ENCODE measurements around the gene MYOZ3.

The MYOZ3 gene

DNA sequence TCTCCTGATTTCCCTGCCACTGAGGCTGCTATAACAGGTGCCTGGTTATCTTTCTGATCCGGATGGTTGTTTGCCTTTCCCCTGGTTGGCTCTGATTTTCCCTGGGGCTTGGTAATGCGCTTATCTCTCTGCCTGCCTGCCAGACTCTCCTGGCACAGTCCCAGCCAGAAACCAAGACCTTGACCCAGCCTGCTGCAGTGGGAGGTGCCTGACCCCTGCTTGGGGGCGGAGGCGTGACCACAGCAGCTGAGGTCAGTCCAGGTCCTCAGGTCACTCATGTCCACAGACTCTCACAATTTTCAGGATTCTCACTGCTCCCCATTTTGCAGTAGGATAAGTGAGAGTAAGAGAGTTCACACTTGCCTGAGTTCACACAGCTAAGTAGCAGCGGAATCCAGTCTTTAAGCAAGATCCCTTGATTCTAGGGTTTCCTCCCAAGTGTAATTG lies 45.0 kb upstream of the MYOZ3 start:
- DNase-seq (no peak), ATAC-seq (ENCODE audit: insufficient read depth, low read depth) (no peak)
- Histone ChIP-seq H3K4me2 (ENCODE audit: insufficient read depth, low read length) (no peak overlapping the region), H3K36me3 (ENCODE audit: insufficient read depth, low read length) (no peaks in the 10 kb centered on the region), H3K9me3 (ENCODE audit: insufficient read depth, low read length, severe bottlenecking) (no peaks in the 10 kb centered on the region), H2AFZ (ENCODE audit: low read depth, low read length) (no peak overlapping the region), H3K4me1 (ENCODE audit: insufficient read depth, low read length) (no peaks in the 10 kb centered on the region), H3K4me3 (ENCODE audit: low read depth in 1 of 2, low read length in 2 of 2) (no peak overlapping the region), H3K79me2 (ENCODE audit: insufficient read depth, low read length) (no peaks in the 10 kb centered on the region), H4K20me1 (ENCODE audit: insufficient read depth, low read length) (no peaks in the 10 kb centered on the region), H3K9ac (ENCODE audit: low read depth, low read length) (no peak overlapping the region), H3K27ac (ENCODE audit: low read length) (no peak overlapping the region), H3K27me3 (ENCODE audit: insufficient read depth, low read length, poor library complexity) (peaks cover 15% of the 10 kb centered on the region)
- TF ChIP-seq EZH2 (IDR thresholded peaks at IDR 0.05; ENCODE audit: borderline replicate concordance, low read depth, low read length, severe bottlenecking) = no peak
- TF ChIP-seq, protein P1, sequence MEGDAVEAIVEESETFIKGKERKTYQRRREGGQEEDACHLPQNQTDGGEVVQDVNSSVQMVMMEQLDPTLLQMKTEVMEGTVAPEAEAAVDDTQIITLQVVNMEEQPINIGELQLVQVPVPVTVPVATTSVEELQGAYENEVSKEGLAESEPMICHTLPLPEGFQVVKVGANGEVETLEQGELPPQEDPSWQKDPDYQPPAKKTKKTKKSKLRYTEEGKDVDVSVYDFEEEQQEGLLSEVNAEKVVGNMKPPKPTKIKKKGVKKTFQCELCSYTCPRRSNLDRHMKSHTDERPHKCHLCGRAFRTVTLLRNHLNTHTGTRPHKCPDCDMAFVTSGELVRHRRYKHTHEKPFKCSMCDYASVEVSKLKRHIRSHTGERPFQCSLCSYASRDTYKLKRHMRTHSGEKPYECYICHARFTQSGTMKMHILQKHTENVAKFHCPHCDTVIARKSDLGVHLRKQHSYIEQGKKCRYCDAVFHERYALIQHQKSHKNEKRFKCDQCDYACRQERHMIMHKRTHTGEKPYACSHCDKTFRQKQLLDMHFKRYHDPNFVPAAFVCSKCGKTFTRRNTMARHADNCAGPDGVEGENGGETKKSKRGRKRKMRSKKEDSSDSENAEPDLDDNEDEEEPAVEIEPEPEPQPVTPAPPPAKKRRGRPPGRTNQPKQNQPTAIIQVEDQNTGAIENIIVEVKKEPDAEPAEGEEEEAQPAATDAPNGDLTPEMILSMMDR (IDR thresholded peaks at IDR 0.05; ENCODE audit: borderline replicate concordance, extremely low read depth, low read length, poor library complexity, severe bottlenecking) = no peak

DNA sequence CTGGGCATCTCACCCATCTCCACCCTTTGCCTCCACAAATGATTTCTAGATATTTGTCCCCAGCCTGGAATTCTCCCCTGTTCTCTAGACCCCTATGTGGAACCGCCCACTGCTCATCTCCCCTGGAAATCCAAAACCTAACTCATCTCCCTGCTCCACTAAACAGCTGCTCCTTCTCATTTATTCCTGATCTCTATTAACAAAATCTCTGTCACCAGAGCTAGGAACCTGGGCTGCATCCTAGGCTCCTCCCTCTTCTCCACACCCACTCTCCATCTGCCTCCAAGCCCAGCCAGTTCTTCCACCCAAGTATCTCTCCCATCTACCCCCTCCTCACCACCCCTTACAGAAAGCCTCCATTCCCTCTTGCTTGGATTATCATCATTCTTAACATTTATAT lies 44.5 kb upstream of the MYOZ3 start:
- H3K4me1 ChIP-seq (ENCODE audit: insufficient read depth, low read length) = no peaks in the 10 kb centered on the region

DNA sequence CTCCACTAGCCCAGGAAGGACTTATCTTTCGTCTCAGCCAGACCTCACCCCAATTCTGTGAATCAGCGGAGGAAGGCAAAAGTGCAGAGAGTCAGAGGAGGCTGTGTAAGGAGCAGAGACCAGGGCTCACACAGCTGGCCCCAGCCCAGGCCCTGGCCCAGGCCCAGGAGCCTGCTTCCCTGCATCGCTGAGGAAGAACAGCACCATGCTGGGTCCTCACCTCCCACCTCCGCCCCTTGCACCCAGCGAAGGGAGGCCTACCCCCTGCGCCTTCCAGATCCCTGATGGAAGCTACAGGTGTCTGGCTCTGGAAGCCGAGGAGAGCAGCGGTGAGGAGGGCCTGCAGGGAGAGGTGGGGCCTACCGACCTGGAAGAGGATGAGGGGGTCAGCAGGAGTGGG lies 42.9 kb upstream of the MYOZ3 start:
- no peaks in the 10 kb centered on the region for H3K4me1 ChIP-seq (ENCODE audit: insufficient read depth, low read length)
- H3K27ac ChIP-seq (ENCODE audit: low read length) = no peak overlapping the region
- H4K20me1 ChIP-seq (ENCODE audit: insufficient read depth, low read length) = no peaks in the 10 kb centered on the region
- ATAC-seq (ENCODE audit: insufficient read depth, low read depth) (no peak), DNase-seq (no peak)
- TF ChIP-seq EZH2 (IDR thresholded peaks at IDR 0.05; ENCODE audit: borderline replicate concordance, low read depth, low read length, severe bottlenecking) = no peak
- TF ChIP-seq, protein P1 (IDR thresholded peaks at IDR 0.05; ENCODE audit: borderline replicate concordance, extremely low read depth, low read length, poor library complexity, severe bottlenecking) = no peak
- no peaks in the 10 kb centered on the region for H3K36me3 ChIP-seq (ENCODE audit: insufficient read depth, low read length)
- no peak overlapping the region for H3K9ac ChIP-seq (ENCODE audit: low read depth, low read length)
- H2AFZ ChIP-seq (ENCODE audit: low read depth, low read length) = no peak overlapping the region
- no peak overlapping the region for H3K4me2 ChIP-seq (ENCODE audit: insufficient read depth, low read length)
- H3K9me3 ChIP-seq (ENCODE audit: insufficient read depth, low read length, severe bottlenecking) = no peaks in the 10 kb centered on the region
- H3K4me3 ChIP-seq (ENCODE audit: low read depth in 1 of 2, low read length in 2 of 2) = no peak overlapping the region
- H3K27me3 ChIP-seq (ENCODE audit: insufficient read depth, low read length, poor library complexity) = peaks cover 5% of the 10 kb centered on the region
- H3K79me2 ChIP-seq (ENCODE audit: insufficient read depth, low read length) = no peaks in the 10 kb centered on the region

More for the DNA sequence above, 44.5 kb upstream of the MYOZ3 start:
- H3K4me2 ChIP-seq (ENCODE audit: insufficient read depth, low read length) = no peak overlapping the region
- TF ChIP-seq EZH2 (IDR thresholded peaks at IDR 0.05; ENCODE audit: borderline replicate concordance, low read depth, low read length, severe bottlenecking) = no peak
- DNase-seq = no peak
- no peak overlapping the region for H3K9ac ChIP-seq (ENCODE audit: low read depth, low read length)
- no peak overlapping the region for H3K27ac ChIP-seq (ENCODE audit: low read length)
- H3K27me3 ChIP-seq (ENCODE audit: insufficient read depth, low read length, poor library complexity) = peaks cover 12% of the 10 kb centered on the region
- H3K36me3 ChIP-seq (ENCODE audit: insufficient read depth, low read length) = no peaks in the 10 kb centered on the region
- no peaks in the 10 kb centered on the region for H3K79me2 ChIP-seq (ENCODE audit: insufficient read depth, low read length)
- ATAC-seq (ENCODE audit: insufficient read depth, low read depth) = no peak
- no peaks in the 10 kb centered on the region for H4K20me1 ChIP-seq (ENCODE audit: insufficient read depth, low read length)
- no peaks in the 10 kb centered on the region for H3K9me3 ChIP-seq (ENCODE audit: insufficient read depth, low read length, severe bottlenecking)
- no peak overlapping the region for H3K4me3 ChIP-seq (ENCODE audit: low read depth in 1 of 2, low read length in 2 of 2)
- no peak overlapping the region for H2AFZ ChIP-seq (ENCODE audit: low read depth, low read length)

DNA sequence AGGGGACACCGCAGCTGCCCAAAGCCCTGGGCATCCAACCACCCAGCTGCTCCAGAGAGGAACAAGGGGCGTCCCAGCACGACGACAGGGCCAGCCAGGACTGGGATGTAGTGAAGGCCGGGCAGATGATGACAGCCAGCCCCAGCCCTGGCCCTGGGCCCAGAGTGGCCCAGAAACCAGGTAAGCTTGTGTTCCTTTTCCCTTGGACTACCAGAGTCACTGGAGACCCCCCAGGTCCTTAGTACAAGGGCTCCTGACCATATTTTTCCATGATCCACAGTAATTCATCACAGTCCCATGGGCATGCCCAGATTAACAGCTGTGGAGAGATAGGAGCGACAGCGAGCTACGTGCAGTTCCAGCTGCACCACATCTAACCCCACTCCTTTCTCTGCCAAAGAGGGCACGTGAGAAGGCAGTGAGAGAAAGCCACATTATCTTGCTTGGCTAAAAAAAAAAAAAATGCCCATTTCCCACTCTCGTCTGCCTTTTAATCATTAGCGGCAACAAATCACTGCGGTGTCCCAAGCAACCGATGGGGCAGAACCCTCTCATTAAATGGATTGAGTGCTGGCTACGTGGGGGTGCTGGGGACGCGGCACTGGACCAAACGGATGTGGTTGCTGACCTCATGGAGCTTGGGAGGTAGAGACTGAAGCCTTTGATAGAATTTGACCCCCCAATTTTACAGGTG lies 42.3 kb upstream of the MYOZ3 start:
- H4K20me1 ChIP-seq (ENCODE audit: insufficient read depth, low read length) = no peaks in the 10 kb centered on the region
- H2AFZ ChIP-seq (ENCODE audit: low read depth, low read length) = no peak overlapping the region
- H3K4me1 ChIP-seq (ENCODE audit: insufficient read depth, low read length) = no peaks in the 10 kb centered on the region
- no peaks in the 10 kb centered on the region for H3K79me2 ChIP-seq (ENCODE audit: insufficient read depth, low read length)
- H3K9ac ChIP-seq (ENCODE audit: low read depth, low read length) = no peak overlapping the region
- no peak overlapping the region for H3K4me2 ChIP-seq (ENCODE audit: insufficient read depth, low read length)
- H3K27me3 ChIP-seq (ENCODE audit: insufficient read depth, low read length, poor library complexity) = peaks cover 5% of the 10 kb centered on the region
- H3K9me3 ChIP-seq (ENCODE audit: insufficient read depth, low read length, severe bottlenecking) = no peaks in the 10 kb centered on the region
- no peak overlapping the region for H3K27ac ChIP-seq (ENCODE audit: low read length)
- ATAC-seq (ENCODE audit: insufficient read depth, low read depth) (no peak), DNase-seq (no peak)
- TF ChIP-seq, protein P1 (IDR thresholded peaks at IDR 0.05; ENCODE audit: borderline replicate concordance, extremely low read depth, low read length, poor library complexity, severe bottlenecking) = no peak
- no peak for TF ChIP-seq EZH2 (IDR thresholded peaks at IDR 0.05; ENCODE audit: borderline replicate concordance, low read depth, low read length, severe bottlenecking)
- no peaks in the 10 kb centered on the region for H3K36me3 ChIP-seq (ENCODE audit: insufficient read depth, low read length)
- no peak overlapping the region for H3K4me3 ChIP-seq (ENCODE audit: low read depth in 1 of 2, low read length in 2 of 2)

All from DND-41 (cell line).